ENCODE results near the gene HSD17B12.

The HSD17B12 gene

GRCh38 chr11:43810929-43811596 is 130.5 kb downstream of the HSD17B12 start:
- Histone ChIP-seq H3K9me3 (ENCODE audit: control insufficient read depth in 1 of 2, low read length in 2 of 2) (no peaks in the 10 kb centered on the region), H3K27me3 (ENCODE audit: low read depth, low read length) (no peaks in the 10 kb centered on the region), H3K4me3 (ENCODE audit: low read depth in 1 of 2, low read length in 2 of 2) (no peak overlapping the region), H3K27ac (ENCODE audit: low read length) (no peak overlapping the region), H3K4me1 (ENCODE audit: control insufficient read depth in 1 of 2, insufficient read depth in 2 of 2, low read length in 2 of 2) (no peaks in the 10 kb centered on the region), H3K36me3 (ENCODE audit: control insufficient read depth in 1 of 2, insufficient read depth in 2 of 2, low read length in 2 of 2) (peaks cover 4 to 8% of the 10 kb centered on the region in 2 donors)

GRCh38 chr11:43812471-43812870 is 131.9 kb downstream of the HSD17B12 start:
- Histone ChIP-seq H3K4me3 (ENCODE audit: low read depth in 1 of 2, low read length in 2 of 2) (no peak overlapping the region), H3K4me1 (ENCODE audit: control insufficient read depth in 1 of 2, insufficient read depth in 2 of 2, low read length in 2 of 2) (no peaks in the 10 kb centered on the region), H3K36me3 (ENCODE audit: control insufficient read depth in 1 of 2, insufficient read depth in 2 of 2, low read length in 2 of 2) (peaks cover 5 to 11% of the 10 kb centered on the region in 2 donors), H3K9me3 (ENCODE audit: control insufficient read depth in 1 of 2, low read length in 2 of 2) (no peaks in the 10 kb centered on the region), H3K27ac (ENCODE audit: low read length) (no peak overlapping the region), H3K27me3 (ENCODE audit: low read depth, low read length) (no peaks in the 10 kb centered on the region)

- H3K9me3 ChIP-seq (ENCODE audit: control insufficient read depth in 1 of 2, low read length in 2 of 2), result no peaks in the 10 kb centered on the region
- H3K27ac ChIP-seq (ENCODE audit: low read length), result no peak overlapping the region
- H3K36me3 ChIP-seq (ENCODE audit: control insufficient read depth in 1 of 2, insufficient read depth in 2 of 2, low read length in 2 of 2), result peaks cover 5 to 12% of the 10 kb centered on the region in 2 donors
- no peak overlapping the region for H3K4me3 ChIP-seq (ENCODE audit: low read depth in 1 of 2, low read length in 2 of 2)
- no peaks in the 10 kb centered on the region for H3K27me3 ChIP-seq (ENCODE audit: low read depth, low read length)
- H3K4me1 ChIP-seq (ENCODE audit: control insufficient read depth in 1 of 2, insufficient read depth in 2 of 2, low read length in 2 of 2), result no peaks in the 10 kb centered on the region
These were observed 137.7 kb downstream of the HSD17B12 start for GRCh38 chr11:43818220-43818619.

- H3K36me3 ChIP-seq (ENCODE audit: control insufficient read depth in 1 of 2, insufficient read depth in 2 of 2, low read length in 2 of 2), result peaks cover 5 to 19% of the 10 kb centered on the region in 2 donors
- H3K27me3 ChIP-seq (ENCODE audit: low read depth, low read length), result no peaks in the 10 kb centered on the region
- H3K27ac ChIP-seq (ENCODE audit: low read length), result no peak overlapping the region
- no peaks in the 10 kb centered on the region for H3K9me3 ChIP-seq (ENCODE audit: control insufficient read depth in 1 of 2, low read length in 2 of 2)
- H3K4me3 ChIP-seq (ENCODE audit: low read depth in 1 of 2, low read length in 2 of 2), result no peak overlapping the region
- no peaks in the 10 kb centered on the region for H3K4me1 ChIP-seq (ENCODE audit: control insufficient read depth in 1 of 2, insufficient read depth in 2 of 2, low read length in 2 of 2)
These were observed 139.4 kb downstream of the HSD17B12 start for GRCh38 chr11:43819926-43820325.

- Histone ChIP-seq H3K4me3 (ENCODE audit: low read depth in 1 of 2, low read length in 2 of 2) (no peak overlapping the region), H3K9me3 (ENCODE audit: control insufficient read depth in 1 of 2, low read length in 2 of 2) (no peaks in the 10 kb centered on the region), H3K4me1 (ENCODE audit: control insufficient read depth in 1 of 2, insufficient read depth in 2 of 2, low read length in 2 of 2) (no peaks in the 10 kb centered on the region), H3K36me3 (ENCODE audit: control insufficient read depth in 1 of 2, insufficient read depth in 2 of 2, low read length in 2 of 2) (peaks cover 0 to 8% of the 10 kb centered on the region in 2 donors), H3K27ac (ENCODE audit: low read length) (no peak overlapping the region), H3K27me3 (ENCODE audit: low read depth, low read length) (no peaks in the 10 kb centered on the region)
These were observed 142.8 kb downstream of the HSD17B12 start for GRCh38 chr11:43823316-43823715.

GRCh38 chr11:43823851-43824250 is 143.3 kb downstream of the HSD17B12 start:
- H3K9me3 ChIP-seq (ENCODE audit: control insufficient read depth in 1 of 2, low read length in 2 of 2), result no peaks in the 10 kb centered on the region
- H3K36me3 ChIP-seq (ENCODE audit: control insufficient read depth in 1 of 2, insufficient read depth in 2 of 2, low read length in 2 of 2), result peaks cover 0 to 8% of the 10 kb centered on the region in 2 donors
- no peaks in the 10 kb centered on the region for H3K27me3 ChIP-seq (ENCODE audit: low read depth, low read length)
- H3K4me1 ChIP-seq (ENCODE audit: control insufficient read depth in 1 of 2, insufficient read depth in 2 of 2, low read length in 2 of 2), result no peaks in the 10 kb centered on the region
- H3K27ac ChIP-seq (ENCODE audit: low read length), result no peak overlapping the region
- no peak overlapping the region for H3K4me3 ChIP-seq (ENCODE audit: low read depth in 1 of 2, low read length in 2 of 2)

- Histone ChIP-seq H3K4me1 (ENCODE audit: control insufficient read depth in 1 of 2, insufficient read depth in 2 of 2, low read length in 2 of 2) (no peaks in the 10 kb centered on the region), H3K27me3 (ENCODE audit: low read depth, low read length) (no peaks in the 10 kb centered on the region), H3K27ac (ENCODE audit: low read length) (no peak overlapping the region)
These were observed 144.8 kb downstream of the HSD17B12 start for GRCh38 chr11:43825217-43825816.

GRCh38 chr11:43830928-43831440 is 150.4 kb downstream of the HSD17B12 start:
- Histone ChIP-seq H3K36me3 (ENCODE audit: control insufficient read depth in 1 of 2, insufficient read depth in 2 of 2, low read length in 2 of 2) (peaks cover 0 to 4% of the 10 kb centered on the region in 2 donors), H3K9me3 (ENCODE audit: control insufficient read depth in 1 of 2, low read length in 2 of 2) (no peaks in the 10 kb centered on the region), H3K4me1 (ENCODE audit: control insufficient read depth in 1 of 2, insufficient read depth in 2 of 2, low read length in 2 of 2) (peaks cover 0 to 10% of the 10 kb centered on the region in 2 donors), H3K27me3 (ENCODE audit: low read depth, low read length) (no peaks in the 10 kb centered on the region), H3K4me3 (ENCODE audit: low read depth in 1 of 2, low read length in 2 of 2) (no peak overlapping the region), H3K27ac (ENCODE audit: low read length) (peak overlapping the region; percentile 54)

More at GRCh38 chr11:43825217-43825816, 144.8 kb downstream of the HSD17B12 start:
- Histone ChIP-seq H3K4me3 (ENCODE audit: low read depth in 1 of 2, low read length in 2 of 2) (no peak overlapping the region), H3K36me3 (ENCODE audit: control insufficient read depth in 1 of 2, insufficient read depth in 2 of 2, low read length in 2 of 2) (peaks cover 0 to 8% of the 10 kb centered on the region in 2 donors), H3K9me3 (ENCODE audit: control insufficient read depth in 1 of 2, low read length in 2 of 2) (no peaks in the 10 kb centered on the region)

- Histone ChIP-seq H3K36me3 (ENCODE audit: control insufficient read depth in 1 of 2, insufficient read depth in 2 of 2, low read length in 2 of 2) (peaks cover 0 to 4% of the 10 kb centered on the region in 2 donors), H3K27ac (ENCODE audit: low read length) (no peak overlapping the region), H3K4me1 (ENCODE audit: control insufficient read depth in 1 of 2, insufficient read depth in 2 of 2, low read length in 2 of 2) (peaks cover 0 to 10% of the 10 kb centered on the region in 2 donors)
These were observed 152.0 kb downstream of the HSD17B12 start for GRCh38 chr11:43832536-43832935.

GRCh38 chr11:43833657-43834073 is 153.1 kb downstream of the HSD17B12 start:
- H3K27ac ChIP-seq (ENCODE audit: low read length), result no peak overlapping the region
- H3K4me1 ChIP-seq (ENCODE audit: control insufficient read depth in 1 of 2, insufficient read depth in 2 of 2, low read length in 2 of 2), result peaks cover 0 to 10% of the 10 kb centered on the region in 2 donors
- peaks cover 0 to 4% of the 10 kb centered on the region in 2 donors for H3K36me3 ChIP-seq (ENCODE audit: control insufficient read depth in 1 of 2, insufficient read depth in 2 of 2, low read length in 2 of 2)
- H3K9me3 ChIP-seq (ENCODE audit: control insufficient read depth in 1 of 2, low read length in 2 of 2), result no peaks in the 10 kb centered on the region
- H3K27me3 ChIP-seq (ENCODE audit: low read depth, low read length), result no peaks in the 10 kb centered on the region
- H3K4me3 ChIP-seq (ENCODE audit: low read depth in 1 of 2, low read length in 2 of 2), result no peak overlapping the region

More at GRCh38 chr11:43832536-43832935, 152.0 kb downstream of the HSD17B12 start:
- no peak overlapping the region for H3K4me3 ChIP-seq (ENCODE audit: low read depth in 1 of 2, low read length in 2 of 2)
- no peaks in the 10 kb centered on the region for H3K9me3 ChIP-seq (ENCODE audit: control insufficient read depth in 1 of 2, low read length in 2 of 2)
- H3K27me3 ChIP-seq (ENCODE audit: low read depth, low read length), result no peaks in the 10 kb centered on the region

- Histone ChIP-seq H3K4me3 (ENCODE audit: low read depth in 1 of 2, low read length in 2 of 2) (no peak overlapping the region), H3K27me3 (ENCODE audit: low read depth, low read length) (no peaks in the 10 kb centered on the region), H3K9me3 (ENCODE audit: control insufficient read depth in 1 of 2, low read length in 2 of 2) (no peaks in the 10 kb centered on the region), H3K27ac (ENCODE audit: low read length) (no peak overlapping the region), H3K4me1 (ENCODE audit: control insufficient read depth in 1 of 2, insufficient read depth in 2 of 2, low read length in 2 of 2) (peaks cover 0 to 10% of the 10 kb centered on the region in 2 donors), H3K36me3 (ENCODE audit: control insufficient read depth in 1 of 2, insufficient read depth in 2 of 2, low read length in 2 of 2) (peaks cover 0 to 4% of the 10 kb centered on the region in 2 donors)
These were observed 153.7 kb downstream of the HSD17B12 start for GRCh38 chr11:43834286-43834685.

Data from muscle layer of duodenum (tissue), 2 donors.